ENCODE results near the gene RNF11.

RNF11 gene

DNA sequence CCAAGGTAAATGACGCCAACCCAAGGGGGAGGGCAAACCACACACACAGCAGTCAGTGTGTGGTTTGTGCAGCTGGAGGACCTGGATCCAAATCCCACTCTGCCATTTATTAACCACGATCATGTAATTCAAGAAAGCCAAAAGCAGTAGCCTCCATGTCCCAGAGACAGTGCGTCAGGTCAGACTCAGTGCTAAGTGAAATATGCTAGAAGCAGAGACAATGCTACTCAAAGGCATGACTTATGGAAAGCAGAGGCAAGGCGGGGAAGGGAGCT is 80.7 kb downstream of the RNF11 start:
- POLR2A ChIA-PET = no interaction called here
- CTCF ChIA-PET = interaction anchor here (0.7 to 2.2 kb wide), 2 partner anchors 11 to 13 kb away, joined by 3 to 7 read pairs; no protein-coding TSS in a partner anchor
- TF ChIP-seq, protein P1, sequence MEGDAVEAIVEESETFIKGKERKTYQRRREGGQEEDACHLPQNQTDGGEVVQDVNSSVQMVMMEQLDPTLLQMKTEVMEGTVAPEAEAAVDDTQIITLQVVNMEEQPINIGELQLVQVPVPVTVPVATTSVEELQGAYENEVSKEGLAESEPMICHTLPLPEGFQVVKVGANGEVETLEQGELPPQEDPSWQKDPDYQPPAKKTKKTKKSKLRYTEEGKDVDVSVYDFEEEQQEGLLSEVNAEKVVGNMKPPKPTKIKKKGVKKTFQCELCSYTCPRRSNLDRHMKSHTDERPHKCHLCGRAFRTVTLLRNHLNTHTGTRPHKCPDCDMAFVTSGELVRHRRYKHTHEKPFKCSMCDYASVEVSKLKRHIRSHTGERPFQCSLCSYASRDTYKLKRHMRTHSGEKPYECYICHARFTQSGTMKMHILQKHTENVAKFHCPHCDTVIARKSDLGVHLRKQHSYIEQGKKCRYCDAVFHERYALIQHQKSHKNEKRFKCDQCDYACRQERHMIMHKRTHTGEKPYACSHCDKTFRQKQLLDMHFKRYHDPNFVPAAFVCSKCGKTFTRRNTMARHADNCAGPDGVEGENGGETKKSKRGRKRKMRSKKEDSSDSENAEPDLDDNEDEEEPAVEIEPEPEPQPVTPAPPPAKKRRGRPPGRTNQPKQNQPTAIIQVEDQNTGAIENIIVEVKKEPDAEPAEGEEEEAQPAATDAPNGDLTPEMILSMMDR (IDR thresholded peaks at IDR 0.05; ENCODE audit: control extremely low read depth, extremely low read depth, low read depth, missing control alignments) = no peak
- DNase-seq (ENCODE audit: extremely low spot score) = no peak

DNA sequence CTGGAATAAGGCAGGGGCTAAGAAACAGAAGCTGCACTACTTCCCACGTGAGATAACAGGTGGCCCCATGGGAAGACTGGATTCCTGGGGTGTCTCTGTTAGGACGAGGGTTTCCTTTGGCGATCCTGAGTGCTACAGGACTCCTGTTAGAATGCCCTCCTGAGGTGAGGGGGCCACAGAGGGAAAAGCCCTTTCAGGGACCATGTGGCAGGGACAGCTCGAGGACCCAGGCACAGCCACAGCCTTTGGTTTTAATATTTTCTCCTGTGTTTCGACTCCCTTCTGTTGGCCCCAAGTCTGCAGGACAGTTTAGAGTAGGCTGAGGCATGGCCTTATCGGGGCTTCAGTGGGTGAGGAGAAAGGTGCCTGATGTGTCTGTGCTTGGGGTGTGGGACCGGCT is 81.7 kb downstream of the RNF11 start:
- POLR2A ChIA-PET = no interaction called here
- no peak for DNase-seq (ENCODE audit: extremely low spot score)
- CTCF ChIA-PET = interaction anchor here (2.2 kb wide), 1 partner anchor 12 kb away, joined by 7 read pairs; no protein-coding TSS in a partner anchor
- TF ChIP-seq, protein P1 (IDR thresholded peaks at IDR 0.05; ENCODE audit: control extremely low read depth, extremely low read depth, low read depth, missing control alignments) = no peak

DNA sequence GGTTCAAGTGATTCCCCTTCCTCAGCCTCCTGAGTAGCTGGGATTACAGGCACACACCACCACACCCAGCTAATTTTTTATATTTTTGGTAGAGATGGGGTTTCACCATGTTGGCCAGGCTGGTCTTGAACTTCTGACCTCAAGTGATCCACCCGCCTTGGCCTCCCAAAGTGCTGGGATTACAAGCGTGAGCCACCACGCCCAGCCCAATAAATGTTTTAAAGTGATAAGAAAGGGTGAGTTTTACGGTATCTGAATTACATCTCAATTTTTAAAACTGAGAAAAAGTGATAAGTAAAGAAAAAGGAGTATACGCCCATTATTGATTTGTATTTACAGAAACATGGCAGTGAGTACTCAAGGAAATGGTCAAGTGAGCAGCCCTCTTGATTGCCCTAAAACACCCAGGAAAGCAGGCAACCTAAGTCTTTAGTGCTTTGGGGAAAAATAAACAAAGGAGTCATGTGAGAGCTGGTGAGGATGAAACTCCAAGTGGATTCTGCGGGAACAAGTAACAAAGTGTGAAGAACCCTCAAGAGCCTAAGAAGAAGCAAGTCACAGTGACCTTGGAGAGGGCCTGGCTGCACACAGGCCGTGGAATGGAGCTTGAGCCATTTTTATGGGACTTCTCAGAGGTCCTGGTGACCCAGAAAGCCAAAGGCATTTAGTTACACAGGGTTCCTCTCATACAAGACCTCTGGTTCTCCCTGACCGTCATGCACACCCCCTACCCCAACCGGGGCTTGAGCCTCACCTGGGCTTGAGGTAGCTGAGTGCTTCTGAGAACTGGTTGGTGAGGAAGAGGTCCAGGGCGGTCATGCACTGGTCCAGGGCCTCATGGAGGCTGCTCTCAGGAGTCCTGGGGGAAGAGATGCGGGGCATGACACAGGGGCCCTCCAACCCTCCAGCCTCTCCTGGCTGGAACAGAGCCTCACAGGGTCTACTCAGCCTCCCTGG is 85.2 kb downstream of the RNF11 start:
- POLR2A ChIA-PET = no interaction called here

DNA sequence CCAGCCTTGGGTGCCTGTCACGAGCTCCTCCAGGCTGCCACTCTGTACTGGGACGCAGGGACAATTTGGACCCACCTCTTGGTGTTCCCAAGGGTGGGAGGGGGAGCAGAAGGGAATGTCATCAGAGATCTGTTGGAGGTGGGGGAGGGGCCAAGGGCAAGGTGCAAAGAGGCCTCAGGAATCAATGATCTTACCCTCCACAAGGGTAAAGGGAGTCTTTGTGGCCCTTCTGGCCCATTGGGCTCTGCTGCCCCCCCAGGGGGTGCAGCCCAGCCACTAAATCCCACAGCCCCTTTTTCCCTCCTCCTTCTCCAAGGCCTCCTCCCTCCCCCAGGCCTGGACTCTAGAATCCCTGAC is 85.8 kb downstream of the RNF11 start:
- no peak for DNase-seq (ENCODE audit: extremely low spot score)
- POLR2A ChIA-PET = no interaction called here
- CTCF ChIA-PET = interaction anchor here (0.6 to 1.1 kb wide), 2 partner anchors 10 to 56 kb away, joined by 3 read pairs; no protein-coding TSS in a partner anchor
- TF ChIP-seq, protein P1 (IDR thresholded peaks at IDR 0.05; ENCODE audit: control extremely low read depth, extremely low read depth, low read depth, missing control alignments) = no peak

More for the DNA sequence above, 85.2 kb downstream of the RNF11 start:
- TF ChIP-seq, protein P1 (IDR thresholded peaks at IDR 0.05; ENCODE audit: control extremely low read depth, extremely low read depth, low read depth, missing control alignments) = no peak
- CTCF ChIA-PET = interaction anchor here (0.6 to 1.1 kb wide), 3 partner anchors 9 to 56 kb away, joined by 3 read pairs; no protein-coding TSS in a partner anchor
- no peak for DNase-seq (ENCODE audit: extremely low spot score)

DNA sequence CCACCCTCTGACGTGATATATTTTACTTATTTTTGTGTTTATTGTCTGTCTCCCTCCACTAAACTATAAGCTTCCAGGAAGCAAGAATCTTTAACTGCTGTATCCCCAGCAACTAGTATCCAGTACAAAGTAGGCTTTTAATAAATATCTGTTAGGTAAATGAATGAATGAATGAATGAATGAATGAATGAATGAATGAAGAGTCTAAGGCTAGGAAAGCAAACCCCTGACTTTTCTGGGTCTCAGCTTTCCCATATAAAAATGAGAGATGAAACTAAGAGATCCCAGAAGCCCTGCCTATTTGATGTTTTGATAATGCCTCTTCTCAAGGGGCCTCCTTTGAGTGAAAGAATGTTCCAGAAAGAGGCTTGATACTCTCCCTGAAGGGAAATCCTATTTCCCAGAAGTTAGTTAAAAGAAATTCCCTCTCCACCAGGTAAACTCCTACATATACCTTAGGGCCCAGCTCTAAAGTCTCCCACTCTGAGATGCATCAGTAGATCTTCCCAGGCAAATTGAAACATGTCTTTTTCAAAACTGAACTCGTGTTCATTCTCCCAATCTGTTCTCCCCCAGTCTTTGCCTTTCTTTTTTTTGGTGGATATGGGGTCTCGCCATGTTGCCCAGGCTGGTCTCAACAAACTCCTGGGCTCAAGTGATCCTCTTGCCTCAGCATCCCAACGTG is 86.5 kb downstream of the RNF11 start:
- TF ChIP-seq, protein P1 (IDR thresholded peaks at IDR 0.05; ENCODE audit: control extremely low read depth, extremely low read depth, low read depth, missing control alignments) = no peak
- no peak for DNase-seq (ENCODE audit: extremely low spot score)
- ChIA-PET CTCF (interaction anchor here (1.1 kb wide), 1 partner anchor 10 kb away, joined by 3 read pairs; no protein-coding TSS in a partner anchor), POLR2A (no interaction called here)

Measured in GM10248 (cell line).